Left renal pelvis (tissue), 4 donors: ENCODE data around the gene LIPM. TPM values are rescaled to one million over a fixed set of nuclear protein-coding genes. Genes with fewer than 3 reads are reported as not detected.

ENCODE experiments used
- DNase-seq, 4 donors: peaks; one replicate each; pipeline ENCODE4 v3.0.0-alpha.2; 2013; ENCODE audit warnings: low read depth in 4 of 4, low spot score in 3 of 4
- polyA plus RNA-seq, 4 donors: library from polyadenylated mRNA; unstranded; fragments of 120-200 nt; gene quantifications; one replicate each; pipeline ENCODE4 v1.2.1, GENCODE V29; 2013; ENCODE audit not compliant: insufficient read length in 4 of 4

LIPM gene
- not detected for polyA plus RNA-seq

- DNase-seq, result no peak
Observed at GRCh38 chr10:88802523-88803285, at the start of gene LIPM. TSS of gene LIPM (plus strand) at chr10:88802730. CDS start at chr10:88802897, 167 bp downstream.

- no peak for DNase-seq
Observed at GRCh38 chr10:88754287-88754686, 48.2 kb upstream of the LIPM start.

GRCh38 chr10:88755753-88756152 lies 46.8 kb upstream of the LIPM start:
- DNase-seq, result no peak

GRCh38 chr10:88756660-88757059 lies 45.9 kb upstream of the LIPM start:
- no peak for DNase-seq

GRCh38 chr10:88759366-88760101 lies 43.0 kb upstream of the LIPM start, which contains the start of gene LIPN:
TSS of gene LIPN (plus strand) at chr10:88760020. CDS start at chr10:88761406, 1,386 bp downstream.
- no peak for DNase-seq

- DNase-seq, result no peak
Observed at GRCh38 chr10:88762906-88763305, 39.6 kb upstream of the LIPM start.

- peak in 1 of 4 donors; percentile 11 for DNase-seq
Observed at GRCh38 chr10:88763441-88763840, 39.1 kb upstream of the LIPM start.

- DNase-seq, result no peak
Observed at GRCh38 chr10:88764110-88764509, 38.4 kb upstream of the LIPM start.

- no peak for DNase-seq
Observed at GRCh38 chr10:88765816-88766215, 36.7 kb upstream of the LIPM start.

- DNase-seq, result no peak
Observed at GRCh38 chr10:88769384-88769783, 33.1 kb upstream of the LIPM start.

GRCh38 chr10:88781206-88781605 lies 21.3 kb upstream of the LIPM start:
- no peak for DNase-seq

GRCh38 chr10:88782222-88782621 lies 20.3 kb upstream of the LIPM start:
- no peak for DNase-seq

- DNase-seq, result no peak
Observed at GRCh38 chr10:88783724-88784123, 18.8 kb upstream of the LIPM start.

GRCh38 chr10:88786032-88786770 lies 16.3 kb upstream of the LIPM start:
- DNase-seq, result no peak

- no peak for DNase-seq
Observed at GRCh38 chr10:88787463-88787862, 15.1 kb upstream of the LIPM start.

GRCh38 chr10:88788924-88789323 lies 13.6 kb upstream of the LIPM start:
- DNase-seq, result no peak

GRCh38 chr10:88791924-88792323 lies 10.6 kb upstream of the LIPM start:
- no peak for DNase-seq

GRCh38 chr10:88792661-88793060 lies 9.9 kb upstream of the LIPM start:
- no peak for DNase-seq

- no peak for DNase-seq
Observed at GRCh38 chr10:88793712-88794299, 8.7 kb upstream of the LIPM start.

- no peak for DNase-seq
Observed at GRCh38 chr10:88794731-88795130, 7.8 kb upstream of the LIPM start.
